ENCODE data around the gene SPIN1.
"Not testable (repeated sequence)": the region's sequence is repeated elsewhere in the genome, so short reads cannot be mapped to it uniquely, and the experiment has no call there.

Gene SPIN1

DNA sequence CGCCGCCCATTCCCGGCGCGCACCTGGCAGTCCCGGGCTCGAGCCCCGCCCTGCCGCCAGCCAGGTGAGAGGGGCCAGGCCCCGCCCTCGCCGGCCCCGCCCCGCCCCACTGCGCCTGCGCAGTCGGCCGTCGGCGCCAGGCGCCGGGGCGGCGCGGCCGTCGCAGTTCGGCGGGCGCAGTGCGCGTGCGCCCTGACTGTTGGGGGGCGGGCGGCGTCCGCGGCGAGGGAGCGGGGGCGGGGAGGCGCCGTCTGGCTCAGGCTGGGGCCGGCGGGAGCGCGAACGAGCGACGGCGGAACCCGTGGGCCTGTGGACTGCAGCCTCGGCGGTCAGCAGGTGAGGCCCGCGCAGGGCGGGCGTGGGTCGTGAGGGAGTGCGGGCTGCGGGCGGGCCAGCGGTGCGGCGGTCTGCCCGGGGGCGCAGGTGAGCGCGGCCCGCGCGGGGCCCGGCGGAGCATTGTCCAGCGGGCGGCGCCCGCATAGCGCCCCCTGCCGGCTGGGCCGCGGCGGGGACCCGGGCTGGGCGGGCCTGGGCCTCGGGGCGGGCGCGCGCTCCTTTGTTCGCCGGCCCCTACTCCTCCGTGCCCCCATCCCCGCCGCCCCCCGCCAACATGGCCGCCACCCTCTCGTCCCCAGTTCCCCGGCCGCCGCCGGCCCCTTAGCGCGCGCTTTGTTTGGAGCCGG, at the start of gene SPIN1:
Gene SPIN1, plus strand, starts transcription at position 242 of the 683 bp plus-strand sequence. CDS start 38,096 bp downstream, outside the sequence.
- no peak for FAIRE-seq

DNA sequence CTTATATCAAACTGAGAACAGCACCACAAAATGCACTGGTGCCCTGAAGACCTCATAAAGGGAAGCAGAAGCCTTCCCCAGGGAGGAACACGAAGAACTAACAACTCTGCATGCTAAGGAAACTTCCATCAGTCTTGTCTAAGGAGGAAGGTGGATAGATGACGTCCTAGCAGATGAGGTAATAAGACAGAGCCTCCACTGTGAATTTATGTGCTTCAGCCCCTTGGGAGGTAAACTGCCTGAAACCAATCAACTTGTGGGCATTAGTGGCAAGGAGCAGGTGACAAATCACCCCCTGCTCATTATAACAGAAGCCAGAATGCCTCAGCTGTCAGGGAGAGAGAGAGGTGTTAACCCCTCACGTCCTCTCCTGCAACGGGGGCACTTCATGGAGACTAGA, 48.9 kb upstream of the SPIN1 start:
- no peak for FAIRE-seq
- no peak for DNase-seq (ENCODE audit: extremely low spot score, insufficient read length, low read depth)

More for the DNA sequence above, at the start of gene SPIN1:
- peak; percentile 90 for DNase-seq (ENCODE audit: extremely low spot score, insufficient read length, low read depth)

- no peak for DNase-seq (ENCODE audit: extremely low spot score, insufficient read length, low read depth)
- FAIRE-seq, result no peak
These were observed 46.0 kb upstream of the SPIN1 start for GRCh38 chr9:88342246-88342645.

DNA sequence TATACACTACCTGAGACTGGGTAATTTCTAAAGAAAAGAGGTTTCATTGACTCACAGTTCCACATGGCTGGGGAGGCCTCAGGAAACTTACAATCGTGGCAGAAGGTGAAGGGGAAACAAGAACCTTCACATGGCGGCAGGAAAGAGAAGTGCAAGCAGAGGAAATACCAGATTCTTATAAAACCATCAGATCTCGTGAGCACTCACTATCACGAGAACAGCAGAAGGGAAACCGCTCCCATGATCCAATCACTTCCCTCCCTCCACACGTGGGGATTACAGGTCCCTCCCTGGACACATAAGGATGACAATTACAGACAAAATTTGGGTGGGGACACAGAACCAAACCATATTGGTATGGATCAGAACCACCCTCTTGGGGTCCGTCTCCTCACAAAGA, 44.2 kb upstream of the SPIN1 start:
- FAIRE-seq (no peak), DNase-seq (ENCODE audit: extremely low spot score, insufficient read length, low read depth) (no peak)

DNA sequence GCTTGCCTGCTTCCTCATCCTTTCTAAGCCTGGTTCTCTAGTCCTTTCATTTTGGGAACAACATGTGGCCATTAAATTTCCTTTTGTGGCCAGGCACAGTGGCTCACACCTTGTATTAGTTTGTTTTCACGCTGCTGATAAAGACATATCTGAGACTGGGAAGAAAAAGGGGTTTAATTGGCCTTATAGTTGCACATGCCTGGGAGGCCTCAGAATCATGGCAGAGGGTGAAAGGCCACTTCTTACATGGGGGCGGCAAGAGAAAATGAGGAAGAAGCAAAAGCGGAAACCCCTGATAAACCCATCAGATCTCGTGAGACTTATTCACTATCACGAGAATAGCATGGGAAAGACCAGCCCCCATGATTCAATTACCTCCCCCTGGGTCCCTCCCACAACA, 37.9 kb upstream of the SPIN1 start:
- DNase-seq (ENCODE audit: extremely low spot score, insufficient read length, low read depth); FAIRE-seq: not testable (repeated sequence)

DNA sequence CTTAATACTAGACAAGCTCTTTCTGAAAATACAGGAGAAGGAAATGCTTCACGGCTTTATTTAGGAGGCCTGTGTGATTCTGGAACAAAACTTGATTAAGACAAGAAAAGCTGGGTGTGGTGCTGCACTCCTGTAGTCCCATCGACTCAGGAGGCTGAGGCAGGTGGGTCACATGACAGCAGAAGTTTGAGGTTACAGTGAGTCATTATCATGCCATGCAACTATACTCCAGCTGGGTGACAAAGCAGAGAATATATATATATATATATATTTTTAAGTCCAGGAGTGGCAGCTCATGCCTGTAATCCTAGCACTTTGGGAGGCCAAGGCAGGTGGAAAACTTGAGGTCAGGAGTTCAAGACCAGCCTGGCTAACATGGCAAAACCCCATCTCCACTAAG, 33.1 kb upstream of the SPIN1 start:
- DNase-seq (ENCODE audit: extremely low spot score, insufficient read length, low read depth) (no peak), FAIRE-seq (no peak)

GRCh38 chr9:88357250-88357649, 31.0 kb upstream of the SPIN1 start:
- FAIRE-seq; DNase-seq (ENCODE audit: extremely low spot score, insufficient read length, low read depth): not testable (repeated sequence)

- DNase-seq (ENCODE audit: extremely low spot score, insufficient read length, low read depth) (no peak), FAIRE-seq (no peak)
These were observed 29.5 kb upstream of the SPIN1 start for GRCh38 chr9:88358723-88359122.

DNA sequence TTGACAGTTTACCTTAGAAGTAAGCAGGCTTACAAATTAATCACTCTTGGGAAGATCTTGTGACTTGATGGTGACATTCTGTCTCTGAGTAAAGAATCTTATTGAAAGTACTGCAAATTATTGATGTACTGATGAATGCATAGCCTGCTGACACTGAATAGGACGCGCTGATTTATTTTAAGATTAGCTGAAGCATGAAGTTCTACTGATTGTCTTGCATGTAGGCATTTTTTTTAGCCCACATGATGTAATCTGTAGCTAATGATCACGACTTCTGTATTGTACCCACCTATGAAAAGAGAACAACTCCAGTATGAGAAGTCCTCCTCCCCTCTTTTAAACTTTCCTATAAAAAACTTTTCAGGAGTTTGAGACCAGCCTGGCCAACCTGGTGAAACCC, 28.3 kb upstream of the SPIN1 start:
- no peak for FAIRE-seq

DNA sequence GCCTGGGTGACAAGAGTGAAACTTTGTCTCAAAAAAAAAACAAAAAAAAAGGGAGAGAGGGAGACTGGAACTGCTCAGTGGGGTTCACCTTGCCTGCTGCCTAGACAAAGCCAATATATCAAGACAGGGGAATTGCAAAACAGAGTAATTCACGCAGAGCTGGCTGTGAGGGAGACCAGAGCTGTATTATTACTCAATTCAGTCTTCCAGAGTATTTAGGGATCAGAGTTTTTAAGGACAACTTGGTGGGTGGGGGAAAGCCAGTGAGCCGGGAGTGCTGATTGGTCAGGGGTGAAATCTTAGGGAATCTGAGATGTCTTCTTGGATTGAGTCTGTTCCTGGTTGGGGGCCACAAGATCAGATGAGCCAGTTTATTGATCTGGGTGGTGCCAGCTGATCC, 25.6 kb upstream of the SPIN1 start:
- no peak for DNase-seq (ENCODE audit: extremely low spot score, insufficient read length, low read depth)
- no peak for FAIRE-seq

More for the DNA sequence above, 28.3 kb upstream of the SPIN1 start:
- no peak for DNase-seq (ENCODE audit: extremely low spot score, insufficient read length, low read depth)

- DNase-seq (ENCODE audit: extremely low spot score, insufficient read length, low read depth) (no peak), FAIRE-seq (no peak)
These were observed 24.6 kb upstream of the SPIN1 start for GRCh38 chr9:88363661-88364060.

DNA sequence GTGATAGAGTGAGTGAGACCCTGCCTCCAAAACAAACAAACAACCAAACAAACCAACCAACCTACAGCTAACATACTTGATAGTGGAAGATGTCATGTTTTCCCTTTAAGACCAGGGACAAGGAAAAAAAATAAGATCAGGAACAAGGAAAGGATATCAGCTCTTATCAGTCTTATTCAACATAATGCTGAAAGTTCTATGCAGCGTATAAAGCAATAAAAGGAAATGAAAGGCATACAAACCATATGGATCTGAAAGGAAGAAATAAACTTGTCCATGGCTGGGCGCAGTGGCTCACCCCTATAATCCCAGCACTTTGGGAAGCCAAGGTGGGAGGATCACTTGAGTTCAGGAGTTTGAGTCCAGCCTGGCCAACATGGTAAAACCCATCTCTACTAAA, 23.5 kb upstream of the SPIN1 start:
- FAIRE-seq, result no peak
- no peak for DNase-seq (ENCODE audit: extremely low spot score, insufficient read length, low read depth)

GRCh38 chr9:88370346-88370745, 17.9 kb upstream of the SPIN1 start:
- FAIRE-seq (no peak), DNase-seq (ENCODE audit: extremely low spot score, insufficient read length, low read depth) (no peak)

DNA sequence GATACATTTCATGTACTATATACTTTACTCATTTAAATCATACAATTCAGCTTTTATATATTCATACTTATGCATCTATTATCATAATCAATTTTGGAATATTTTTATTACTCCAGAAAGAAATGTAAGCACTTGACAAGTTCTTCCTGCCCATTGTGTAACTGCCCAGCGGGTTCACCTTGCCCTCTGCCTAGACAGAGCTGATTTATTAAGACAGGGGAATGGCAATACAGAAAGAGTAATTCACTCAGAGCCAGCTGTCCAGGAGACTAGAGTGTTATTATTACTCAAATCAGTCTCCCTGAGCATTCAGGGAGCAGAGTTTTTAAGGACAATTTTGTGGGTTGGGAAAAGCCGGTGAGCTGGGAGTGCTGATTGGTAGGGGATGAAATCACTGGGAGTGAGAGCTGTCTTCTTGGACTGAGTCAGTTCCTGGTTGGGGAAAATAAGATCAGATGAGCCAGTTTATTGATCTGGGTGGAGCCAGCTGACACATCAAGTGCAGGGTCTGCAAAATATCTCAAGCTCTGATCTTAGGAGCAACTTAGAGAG, 16.1 kb upstream of the SPIN1 start:
- DNase-seq (ENCODE audit: extremely low spot score, insufficient read length, low read depth) (no peak), FAIRE-seq (no peak)

DNA sequence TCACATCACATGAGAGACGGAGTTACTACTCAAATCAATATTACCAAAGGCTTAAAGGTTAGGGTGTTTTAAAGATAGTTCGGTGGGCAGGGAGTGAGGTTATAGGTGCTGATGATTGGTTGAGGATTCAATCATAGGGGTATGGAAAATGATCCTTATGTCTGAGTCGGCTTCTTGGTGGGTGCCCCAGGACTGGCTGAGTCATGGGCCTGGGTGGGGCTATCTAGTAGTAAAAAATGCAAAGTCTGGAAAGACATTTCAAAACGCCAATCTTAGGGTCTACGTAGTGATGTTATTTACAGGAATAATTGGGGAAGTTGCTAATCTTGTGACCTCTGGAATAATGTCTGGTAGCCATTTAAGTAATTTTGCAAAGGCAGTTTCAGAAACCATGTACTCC, 15.2 kb upstream of the SPIN1 start:
- DNase-seq (ENCODE audit: extremely low spot score, insufficient read length, low read depth) (no peak), FAIRE-seq (no peak)

- FAIRE-seq (no peak), DNase-seq (ENCODE audit: extremely low spot score, insufficient read length, low read depth) (no peak)
These were observed 9.9 kb upstream of the SPIN1 start for GRCh38 chr9:88378317-88378716.

DNA sequence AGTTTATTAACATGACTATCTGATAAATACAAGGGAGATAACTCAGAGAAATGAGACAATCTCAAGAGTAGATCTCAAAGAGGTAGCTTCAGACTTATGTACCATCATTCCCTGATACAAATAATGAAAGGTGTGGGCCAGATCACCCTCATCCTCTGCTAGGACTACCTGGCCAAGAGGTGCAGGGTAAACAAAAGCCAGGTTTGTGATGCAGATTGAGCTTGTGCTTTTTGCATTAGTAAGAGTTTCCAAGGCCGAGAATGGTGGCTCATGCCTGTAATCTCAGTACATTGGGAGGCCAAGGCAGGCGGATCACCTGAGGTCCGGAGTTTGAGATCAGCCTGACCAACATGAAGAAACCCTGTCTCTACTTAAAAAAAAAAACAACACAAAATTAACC, 8.9 kb upstream of the SPIN1 start:
- DNase-seq (ENCODE audit: extremely low spot score, insufficient read length, low read depth), result no peak
- no peak for FAIRE-seq

GRCh38 chr9:88380118-88380517, 8.1 kb upstream of the SPIN1 start:
- no peak for DNase-seq (ENCODE audit: extremely low spot score, insufficient read length, low read depth)
- FAIRE-seq, result no peak

- DNase-seq (ENCODE audit: extremely low spot score, insufficient read length, low read depth); FAIRE-seq: not testable (repeated sequence)
These were observed 6.9 kb upstream of the SPIN1 start for GRCh38 chr9:88381322-88381721.

- DNase-seq (ENCODE audit: extremely low spot score, insufficient read length, low read depth), result no peak
- FAIRE-seq, result no peak
These were observed 5.1 kb upstream of the SPIN1 start for GRCh38 chr9:88383176-88383575.

GRCh38 chr9:88386137-88386536, 2.1 kb upstream of the SPIN1 start:
- FAIRE-seq; DNase-seq (ENCODE audit: extremely low spot score, insufficient read length, low read depth): not testable (repeated sequence)

DNA sequence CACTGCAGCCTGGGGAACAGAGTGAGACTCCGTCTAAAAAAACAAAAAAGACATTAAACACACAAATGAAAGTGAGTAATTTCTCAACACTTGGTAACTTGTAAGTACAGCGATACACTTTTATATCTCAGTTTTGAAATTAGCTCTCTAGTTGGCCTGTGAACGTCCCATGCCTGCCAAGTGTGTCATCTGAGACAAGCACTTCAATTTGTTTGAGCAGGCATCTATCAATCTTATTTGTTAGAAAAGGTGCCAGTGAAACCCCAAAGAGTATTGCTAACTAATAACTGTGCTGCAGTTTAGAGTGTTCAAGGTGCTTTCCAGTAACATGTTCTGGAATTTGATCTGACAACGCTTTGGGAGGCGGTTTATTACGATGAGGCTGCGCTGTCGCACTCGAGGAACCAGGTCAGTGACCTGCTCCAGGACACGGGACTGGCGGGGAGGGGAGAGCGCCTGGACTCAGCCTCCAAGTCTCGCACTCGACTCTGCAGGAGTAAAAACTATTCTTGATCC, 1.1 kb upstream of the SPIN1 start:
- DNase-seq (ENCODE audit: extremely low spot score, insufficient read length, low read depth), result no peak
- no peak for FAIRE-seq
